ENCODE results near the gene CD164.
"Not testable (repeated sequence)": the region's sequence is repeated elsewhere in the genome, so short reads cannot be mapped to it uniquely, and the experiment has no call there.

Gene CD164

GRCh38 chr6:109374326-109374892, 7.9 kb downstream of the CD164 start:
- peaks cover 40 to 44% of the 10 kb centered on the region in 2 donors for H3K36me3 ChIP-seq (ENCODE audit: control insufficient read depth in 2 of 2, insufficient read depth in 2 of 2, low read length in 2 of 2)
- H3K4me1 ChIP-seq (ENCODE audit: control insufficient read depth, insufficient read depth, low read length) = no peaks in the 10 kb centered on the region
- no peaks in the 10 kb centered on the region for H3K27me3 ChIP-seq (ENCODE audit: control insufficient read depth in 1 of 2, insufficient read depth in 2 of 2, low read length in 2 of 2)
- no peaks in the 10 kb centered on the region for H3K9me3 ChIP-seq (ENCODE audit: control insufficient read depth in 2 of 2, low read length in 2 of 2)
- H3K4me3 ChIP-seq (ENCODE audit: low read length in 2 of 2) = no peak overlapping the region
- no peak overlapping the region for H3K9ac ChIP-seq (ENCODE audit: low read length in 2 of 2)
- no peak overlapping the region for H3K27ac ChIP-seq (ENCODE audit: low read length)

GRCh38 chr6:109373762-109374161, 8.5 kb downstream of the CD164 start:
- H3K9ac ChIP-seq (ENCODE audit: low read length in 2 of 2) = no peak overlapping the region
- H3K36me3 ChIP-seq (ENCODE audit: control insufficient read depth in 2 of 2, insufficient read depth in 2 of 2, low read length in 2 of 2) = peaks cover 41 to 47% of the 10 kb centered on the region in 2 donors
- H3K27ac ChIP-seq (ENCODE audit: low read length) = no peak overlapping the region
- no peak overlapping the region for H3K4me3 ChIP-seq (ENCODE audit: low read length in 2 of 2)
- H3K27me3 ChIP-seq (ENCODE audit: control insufficient read depth in 1 of 2, insufficient read depth in 2 of 2, low read length in 2 of 2) = no peaks in the 10 kb centered on the region
- H3K9me3 ChIP-seq (ENCODE audit: control insufficient read depth in 2 of 2, low read length in 2 of 2) = no peaks in the 10 kb centered on the region
- no peaks in the 10 kb centered on the region for H3K4me1 ChIP-seq (ENCODE audit: control insufficient read depth, insufficient read depth, low read length)

- H3K27me3 ChIP-seq (ENCODE audit: control insufficient read depth in 1 of 2, insufficient read depth in 2 of 2, low read length in 2 of 2) = no peaks in the 10 kb centered on the region
- H3K4me1 ChIP-seq (ENCODE audit: control insufficient read depth, insufficient read depth, low read length) = no peaks in the 10 kb centered on the region
- H3K9ac ChIP-seq (ENCODE audit: low read length in 2 of 2) = no peak overlapping the region
- H3K9me3 ChIP-seq (ENCODE audit: control insufficient read depth in 2 of 2, low read length in 2 of 2) = no peaks in the 10 kb centered on the region
- no peak overlapping the region for H3K27ac ChIP-seq (ENCODE audit: low read length)
- peaks cover 46 to 51% of the 10 kb centered on the region in 2 donors for H3K36me3 ChIP-seq (ENCODE audit: control insufficient read depth in 2 of 2, insufficient read depth in 2 of 2, low read length in 2 of 2)
- no peak overlapping the region for H3K4me3 ChIP-seq (ENCODE audit: low read length in 2 of 2)
Measured at GRCh38 chr6:109373331-109373730, 8.9 kb downstream of the CD164 start.

DNA sequence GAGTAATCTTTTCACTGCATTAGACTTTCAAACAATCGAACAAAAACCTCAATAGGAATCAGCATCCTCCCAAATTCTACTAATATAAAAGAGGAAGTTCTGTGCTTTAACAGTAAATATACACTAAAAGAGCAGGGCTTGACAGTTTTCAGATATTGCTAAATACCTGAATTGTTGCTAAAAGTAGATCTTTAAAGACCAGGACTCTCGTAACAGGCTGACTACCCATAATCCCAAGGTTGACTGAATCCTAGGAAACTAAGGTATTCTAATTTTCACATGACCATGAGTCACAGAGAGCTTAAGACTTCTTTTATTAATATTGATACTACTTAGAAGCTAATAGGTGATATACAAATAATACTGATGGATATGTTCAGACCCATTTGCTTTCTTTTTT, 10.1 kb downstream of the CD164 start:
- Histone ChIP-seq H3K27ac (ENCODE audit: low read length) (no peak overlapping the region), H3K4me3 (ENCODE audit: low read length in 2 of 2) (no peak overlapping the region), H3K9me3 (ENCODE audit: control insufficient read depth in 2 of 2, low read length in 2 of 2) (no peaks in the 10 kb centered on the region), H3K36me3 (ENCODE audit: control insufficient read depth in 2 of 2, insufficient read depth in 2 of 2, low read length in 2 of 2) (peaks cover 40 to 47% of the 10 kb centered on the region in 2 donors), H3K4me1 (ENCODE audit: control insufficient read depth, insufficient read depth, low read length) (no peaks in the 10 kb centered on the region), H3K27me3 (ENCODE audit: control insufficient read depth in 1 of 2, insufficient read depth in 2 of 2, low read length in 2 of 2) (no peaks in the 10 kb centered on the region), H3K9ac (ENCODE audit: low read length in 2 of 2) (no peak overlapping the region)

DNA sequence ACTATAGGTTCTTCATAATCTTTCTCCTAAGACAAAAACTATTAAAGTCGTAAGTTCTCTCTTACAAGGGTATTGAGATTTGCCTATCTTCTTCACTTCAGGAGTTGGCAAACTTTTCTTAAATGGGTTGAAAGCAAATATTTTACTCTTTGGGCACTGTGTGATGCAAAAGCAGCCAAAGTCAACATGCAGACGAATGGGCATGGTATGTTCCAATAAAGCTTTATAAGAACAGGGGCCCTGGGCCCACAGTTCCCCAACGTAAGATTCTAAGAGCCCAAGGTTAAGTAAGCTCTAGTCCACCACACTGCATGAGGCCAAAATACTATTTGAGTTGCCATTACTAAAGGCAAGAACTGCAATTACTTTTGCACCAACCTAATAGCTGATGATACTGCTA, 11.5 kb downstream of the CD164 start:
- Histone ChIP-seq H3K4me1 (ENCODE audit: control insufficient read depth, insufficient read depth, low read length) (no peaks in the 10 kb centered on the region), H3K27ac (ENCODE audit: low read length) (no peak overlapping the region), H3K9me3 (ENCODE audit: control insufficient read depth in 2 of 2, low read length in 2 of 2) (no peaks in the 10 kb centered on the region), H3K27me3 (ENCODE audit: control insufficient read depth in 1 of 2, insufficient read depth in 2 of 2, low read length in 2 of 2) (no peaks in the 10 kb centered on the region), H3K4me3 (ENCODE audit: low read length in 2 of 2) (no peak overlapping the region), H3K36me3 (ENCODE audit: control insufficient read depth in 2 of 2, insufficient read depth in 2 of 2, low read length in 2 of 2) (peaks cover 34 to 35% of the 10 kb centered on the region in 2 donors), H3K9ac (ENCODE audit: low read length in 2 of 2) (no peak overlapping the region)

DNA sequence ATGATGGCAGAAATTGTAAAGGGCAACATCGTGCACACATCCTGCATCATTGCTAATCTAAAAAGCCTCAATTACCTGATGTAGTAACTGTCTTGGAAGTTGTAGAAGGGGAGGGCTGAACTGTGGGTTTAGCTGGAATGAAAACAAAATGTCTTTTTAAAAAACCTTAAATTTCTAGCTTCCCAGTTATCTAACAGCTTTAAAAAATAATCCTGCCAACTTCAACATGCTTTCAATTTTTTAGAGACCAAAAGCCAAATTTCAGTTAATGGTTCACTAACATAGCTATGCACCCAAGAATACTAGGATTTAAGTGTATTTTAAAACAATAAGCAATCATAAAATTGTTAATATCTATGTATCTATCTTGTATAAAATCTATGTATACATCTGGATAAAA, 11.9 kb downstream of the CD164 start:
- H3K9me3 ChIP-seq (ENCODE audit: control insufficient read depth in 2 of 2, low read length in 2 of 2) = no peaks in the 10 kb centered on the region
- peaks cover 31 to 34% of the 10 kb centered on the region in 2 donors for H3K36me3 ChIP-seq (ENCODE audit: control insufficient read depth in 2 of 2, insufficient read depth in 2 of 2, low read length in 2 of 2)
- H3K27me3 ChIP-seq (ENCODE audit: control insufficient read depth in 1 of 2, insufficient read depth in 2 of 2, low read length in 2 of 2) = no peaks in the 10 kb centered on the region
- no peak overlapping the region for H3K4me3 ChIP-seq (ENCODE audit: low read length in 2 of 2)
- H3K9ac ChIP-seq (ENCODE audit: low read length in 2 of 2) = no peak overlapping the region
- H3K27ac ChIP-seq (ENCODE audit: low read length) = no peak overlapping the region
- no peaks in the 10 kb centered on the region for H3K4me1 ChIP-seq (ENCODE audit: control insufficient read depth, insufficient read depth, low read length)

DNA sequence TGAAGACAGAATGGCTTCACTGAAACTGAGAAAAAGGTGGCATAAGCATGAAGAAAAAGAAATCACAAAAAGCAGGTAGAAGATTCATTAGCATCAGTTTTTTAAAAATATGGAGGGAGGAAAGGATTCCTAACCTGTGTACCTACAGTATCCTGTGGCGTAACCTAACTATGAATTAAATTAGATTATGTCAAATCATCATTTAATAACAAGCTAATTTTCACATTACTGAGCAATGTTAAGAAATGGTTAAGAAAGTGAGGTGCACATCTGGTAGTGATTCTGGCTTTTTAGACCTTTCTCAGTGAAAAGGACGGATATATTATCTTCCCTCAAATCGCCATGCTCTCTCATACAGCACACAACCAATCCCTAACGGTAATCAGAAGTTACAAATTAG, 12.5 kb downstream of the CD164 start:
- Histone ChIP-seq H3K4me1 (ENCODE audit: control insufficient read depth, insufficient read depth, low read length) (no peaks in the 10 kb centered on the region), H3K27me3 (ENCODE audit: control insufficient read depth in 1 of 2, insufficient read depth in 2 of 2, low read length in 2 of 2) (no peaks in the 10 kb centered on the region), H3K36me3 (ENCODE audit: control insufficient read depth in 2 of 2, insufficient read depth in 2 of 2, low read length in 2 of 2) (peaks cover 28% of the 10 kb centered on the region in 2 donors), H3K9ac (ENCODE audit: low read length in 2 of 2) (no peak overlapping the region), H3K27ac (ENCODE audit: low read length) (no peak overlapping the region), H3K4me3 (ENCODE audit: low read length in 2 of 2) (no peak overlapping the region), H3K9me3 (ENCODE audit: control insufficient read depth in 2 of 2, low read length in 2 of 2) (no peaks in the 10 kb centered on the region)

DNA sequence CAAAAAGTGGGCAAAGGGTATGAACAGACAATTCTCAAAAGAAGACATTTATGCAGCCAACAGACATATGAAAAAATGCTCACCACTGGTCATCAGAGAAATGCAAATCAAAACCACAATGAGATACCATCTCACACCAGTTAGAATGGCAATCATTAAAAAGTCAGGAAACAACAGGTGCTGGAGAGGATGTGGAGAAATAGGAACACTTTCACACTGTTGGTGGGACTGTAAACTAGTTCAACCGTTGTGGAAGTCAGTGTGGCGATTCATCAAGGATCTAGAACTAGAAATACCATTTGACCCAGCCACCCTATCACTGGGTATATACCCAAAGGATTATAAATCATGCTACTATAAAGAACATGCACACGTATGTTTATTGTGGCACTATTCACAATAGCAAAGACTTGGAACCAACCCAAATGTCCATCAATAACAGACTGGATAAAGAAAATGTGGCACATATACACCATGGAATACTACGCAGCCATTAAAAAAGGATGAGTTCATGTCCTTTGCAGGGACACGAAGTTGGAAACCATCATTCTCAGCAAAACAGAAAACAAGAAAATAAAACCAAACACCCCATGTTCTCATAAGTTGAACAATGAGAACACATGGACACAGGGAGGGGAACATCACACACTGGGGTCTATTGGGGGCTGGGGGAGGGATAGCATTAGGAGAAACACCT, 17.7 kb downstream of the CD164 start:
- not testable (repeated sequence) for H3K4me1 ChIP-seq (ENCODE audit: control insufficient read depth, insufficient read depth, low read length); H3K9ac ChIP-seq (ENCODE audit: low read length in 2 of 2); H3K27ac ChIP-seq (ENCODE audit: low read length); H3K4me3 ChIP-seq (ENCODE audit: low read length in 2 of 2); H3K27me3 ChIP-seq (ENCODE audit: control insufficient read depth in 1 of 2, insufficient read depth in 2 of 2, low read length in 2 of 2); H3K9me3 ChIP-seq (ENCODE audit: control insufficient read depth in 2 of 2, low read length in 2 of 2)
- peaks cover 17 to 21% of the 10 kb centered on the region in 2 donors for H3K36me3 ChIP-seq (ENCODE audit: control insufficient read depth in 2 of 2, insufficient read depth in 2 of 2, low read length in 2 of 2)

DNA sequence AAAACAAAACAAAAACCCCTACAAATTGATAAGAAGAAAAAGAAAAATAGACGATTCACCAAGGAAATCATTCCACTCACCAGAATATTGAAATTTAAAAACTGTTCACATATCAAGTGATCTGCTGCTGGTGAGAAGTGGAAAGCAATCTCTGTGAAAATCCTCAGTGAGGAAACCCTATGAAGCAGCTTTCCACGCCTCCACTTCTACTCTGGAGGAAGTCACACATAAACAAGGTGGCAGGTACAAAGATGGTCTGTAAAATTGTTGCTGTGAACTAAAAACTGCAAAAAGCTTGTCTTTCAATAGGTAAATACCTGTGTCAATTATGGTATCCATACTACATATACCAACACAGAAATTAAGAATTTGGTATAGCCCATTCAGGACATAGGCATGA, 18.5 kb downstream of the CD164 start:
- H3K4me3 ChIP-seq (ENCODE audit: low read length in 2 of 2) = no peak overlapping the region
- H3K27me3 ChIP-seq (ENCODE audit: control insufficient read depth in 1 of 2, insufficient read depth in 2 of 2, low read length in 2 of 2) = no peaks in the 10 kb centered on the region
- no peak overlapping the region for H3K9ac ChIP-seq (ENCODE audit: low read length in 2 of 2)
- no peak overlapping the region for H3K27ac ChIP-seq (ENCODE audit: low read length)
- H3K4me1 ChIP-seq (ENCODE audit: control insufficient read depth, insufficient read depth, low read length) = no peaks in the 10 kb centered on the region
- peaks cover 17 to 18% of the 10 kb centered on the region in 2 donors for H3K36me3 ChIP-seq (ENCODE audit: control insufficient read depth in 2 of 2, insufficient read depth in 2 of 2, low read length in 2 of 2)
- H3K9me3 ChIP-seq (ENCODE audit: control insufficient read depth in 2 of 2, low read length in 2 of 2) = no peaks in the 10 kb centered on the region

DNA sequence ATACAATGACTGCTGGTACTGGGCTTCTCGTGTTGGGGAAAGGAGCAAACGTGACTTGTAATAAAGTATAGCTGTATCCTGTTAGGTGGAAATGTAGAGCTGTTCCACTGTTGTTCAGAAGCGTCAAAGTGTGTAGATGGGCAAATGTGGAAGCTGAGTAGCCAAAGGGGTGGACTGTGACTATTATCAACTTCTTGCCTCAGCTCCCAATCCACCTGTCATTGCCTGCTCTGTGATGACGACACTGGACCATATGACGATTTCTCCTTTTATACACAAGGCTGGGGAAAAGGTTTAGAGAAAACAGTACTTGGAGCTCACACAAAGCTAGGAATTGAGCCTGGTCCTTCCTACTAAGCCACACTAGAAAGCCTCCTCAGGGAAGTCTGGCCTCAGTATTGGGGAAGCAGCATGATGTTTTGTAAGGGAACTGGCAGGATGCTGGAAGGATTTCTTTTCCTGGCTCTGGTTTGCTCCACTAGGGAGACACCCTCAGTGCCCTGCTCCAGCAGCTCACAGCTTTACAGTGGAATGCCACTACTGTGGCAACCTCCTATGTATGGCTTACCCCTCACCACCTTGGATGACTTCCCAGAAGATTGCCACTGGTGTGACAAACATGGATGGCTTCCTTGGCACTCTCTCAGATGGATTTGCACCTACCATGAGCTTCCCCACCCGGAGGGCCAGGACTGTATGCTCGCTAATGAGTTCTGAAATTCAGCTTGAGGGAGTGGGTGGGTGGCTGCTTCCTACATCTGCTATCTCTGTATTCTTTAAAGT, 20.0 kb downstream of the CD164 start:
- Histone ChIP-seq H3K9ac (ENCODE audit: low read length in 2 of 2) (no peak overlapping the region), H3K27me3 (ENCODE audit: control insufficient read depth in 1 of 2, insufficient read depth in 2 of 2, low read length in 2 of 2) (no peaks in the 10 kb centered on the region), H3K4me1 (ENCODE audit: control insufficient read depth, insufficient read depth, low read length) (no peaks in the 10 kb centered on the region), H3K36me3 (ENCODE audit: control insufficient read depth in 2 of 2, insufficient read depth in 2 of 2, low read length in 2 of 2) (peaks cover 20 to 23% of the 10 kb centered on the region in 2 donors), H3K9me3 (ENCODE audit: control insufficient read depth in 2 of 2, low read length in 2 of 2) (no peaks in the 10 kb centered on the region), H3K4me3 (ENCODE audit: low read length in 2 of 2) (no peak overlapping the region), H3K27ac (ENCODE audit: low read length) (no peak overlapping the region)

DNA sequence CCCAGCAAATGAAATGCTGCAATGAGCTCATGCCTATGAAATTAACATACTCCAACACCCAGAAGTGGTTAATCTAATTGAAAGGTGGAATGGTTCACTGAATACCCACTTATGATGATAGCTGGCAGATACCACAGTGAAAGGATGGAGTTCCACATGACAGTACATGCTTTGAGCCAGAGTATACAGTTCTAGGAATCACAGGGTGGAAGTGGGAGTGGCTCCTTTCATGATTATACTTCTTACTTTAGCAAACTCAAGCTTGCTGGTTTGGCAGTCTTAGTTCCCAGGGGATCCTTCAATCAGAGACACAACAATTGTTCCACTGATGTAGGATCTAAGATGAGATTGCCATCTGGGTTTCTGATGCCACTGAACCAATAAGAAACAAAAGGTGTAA, 21.5 kb downstream of the CD164 start:
- H3K9me3 ChIP-seq (ENCODE audit: control insufficient read depth in 2 of 2, low read length in 2 of 2) = peaks cover 0 to 6% of the 10 kb centered on the region in 2 donors
- H3K4me3 ChIP-seq (ENCODE audit: low read length in 2 of 2) = no peak overlapping the region
- H3K36me3 ChIP-seq (ENCODE audit: control insufficient read depth in 2 of 2, insufficient read depth in 2 of 2, low read length in 2 of 2) = peaks cover 25 to 36% of the 10 kb centered on the region in 2 donors
- H3K27me3 ChIP-seq (ENCODE audit: control insufficient read depth in 1 of 2, insufficient read depth in 2 of 2, low read length in 2 of 2) = no peaks in the 10 kb centered on the region
- no peak overlapping the region for H3K27ac ChIP-seq (ENCODE audit: low read length)
- no peaks in the 10 kb centered on the region for H3K4me1 ChIP-seq (ENCODE audit: control insufficient read depth, insufficient read depth, low read length)
- H3K9ac ChIP-seq (ENCODE audit: low read length in 2 of 2) = no peak overlapping the region
